Immature natural killer cell (primary cell): ENCODE measurements around the gene FGFR3. TPM values are rescaled to one million over a fixed set of nuclear protein-coding genes. Genes with fewer than 3 reads are reported as not detected.

Experiments
- DNase-seq, 3 donors: peaks; one replicate each; pipeline ENCODE4 v3.0.0; 2022; ENCODE audit warnings: mixed read lengths in 1 of 3
- H3K27ac Mint-ChIP-seq, 6 donors: one replicate each; pipeline ENCODE4 v1.8.0; 2020; ENCODE audit warnings: mixed read lengths in 6 of 6, mild to moderate bottlenecking in 5 of 6, inconsistent platforms in 4 of 6, moderate library complexity in 3 of 6
- H3K27me3 Mint-ChIP-seq, 3 donors: one replicate each; pipeline ENCODE4 v1.8.0; 2020 to 2021; ENCODE audit warnings: low read depth in 3 of 3, mild to moderate bottlenecking in 3 of 3, mixed read lengths in 3 of 3, moderate library complexity in 3 of 3, inconsistent platforms in 1 of 3
- H3K36me3 Mint-ChIP-seq, 3 donors: one replicate each; pipeline ENCODE4 v1.8.0; 2020; ENCODE audit warnings: mixed read lengths in 3 of 3, inconsistent platforms in 2 of 3, mild to moderate bottlenecking in 2 of 3
- H3K4me1 Mint-ChIP-seq, 2 donors: one replicate each; pipeline ENCODE4 v1.8.0; 2020; ENCODE audit warnings: inconsistent platforms in 2 of 2, mild to moderate bottlenecking in 2 of 2, mixed read lengths in 2 of 2, moderate library complexity in 1 of 2
- H3K4me3 Mint-ChIP-seq, 5 donors: one replicate each; pipeline ENCODE4 v1.8.0; 2020; ENCODE audit warnings: mild to moderate bottlenecking in 5 of 5, mixed read lengths in 5 of 5, inconsistent platforms in 3 of 5, moderate library complexity in 3 of 5
- H3K9me3 Mint-ChIP-seq, 6 donors: one replicate each; pipeline ENCODE4 v1.8.0; 2020; ENCODE audit warnings: mild to moderate bottlenecking in 6 of 6, mixed read lengths in 6 of 6, inconsistent platforms in 4 of 6, moderate library complexity in 3 of 6
- polyA plus RNA-seq, 3 donors: library from polyadenylated mRNA; unstranded; fragments of 300-500 nt; fragmentation: Illumina TruSeq; gene quantifications; one replicate each; pipeline ENCODE4 v1.2.3, GENCODE V29; 2021

The FGFR3 gene
- polyA plus RNA-seq, 3 donors from 2014 or later: not detected

DNA sequence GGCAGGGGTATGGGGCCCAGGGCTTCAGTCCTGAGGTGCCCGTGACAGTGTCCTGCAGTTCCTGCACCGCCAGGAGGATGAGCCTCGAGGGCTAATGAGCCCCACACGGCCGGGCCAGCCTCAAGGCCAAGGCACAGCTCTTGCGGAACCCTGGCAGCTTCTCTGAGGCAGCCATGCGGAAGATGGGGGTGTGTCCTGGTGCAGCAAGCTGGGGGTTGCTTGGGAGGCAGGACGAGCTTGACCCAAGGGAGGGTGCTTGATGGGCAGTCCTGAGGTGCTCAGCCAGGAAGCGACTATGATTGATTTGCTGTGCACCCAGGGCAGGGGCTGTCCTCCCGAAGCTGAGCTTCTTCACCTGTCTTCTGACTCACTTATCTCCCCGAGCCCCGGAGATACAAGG, 9.1 kb upstream of the FGFR3 start:
- no peak overlapping the region for H3K27ac Mint-ChIP-seq
- H3K4me1 Mint-ChIP-seq: no peaks in the 10 kb centered on the region
- H3K36me3 Mint-ChIP-seq: no peaks in the 10 kb centered on the region
- no peak overlapping the region for H3K4me3 Mint-ChIP-seq
- no peak for DNase-seq
- H3K9me3 Mint-ChIP-seq: no peaks in the 10 kb centered on the region
- no peaks in the 10 kb centered on the region for H3K27me3 Mint-ChIP-seq

DNA sequence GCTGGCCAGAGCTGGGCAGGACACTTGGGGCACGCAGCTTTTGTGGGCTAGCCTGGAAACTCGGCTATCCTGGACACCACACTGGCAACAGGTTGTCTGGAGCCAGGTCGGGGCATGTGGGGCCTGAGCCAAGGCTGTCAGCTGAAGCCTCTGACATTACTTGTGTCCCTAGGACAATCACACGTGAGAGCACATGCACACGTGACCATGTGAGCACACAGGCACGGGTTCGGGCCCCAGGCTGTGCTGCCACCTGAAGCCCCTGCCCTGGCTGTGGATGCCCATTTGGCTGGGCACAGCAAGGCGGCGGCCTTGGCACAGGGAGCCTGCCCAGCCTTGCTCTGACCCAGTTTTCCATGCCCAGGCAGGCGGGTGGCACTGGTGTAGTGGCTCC, 8.7 kb upstream of the FGFR3 start:
- no peak overlapping the region for H3K4me3 Mint-ChIP-seq
- no peaks in the 10 kb centered on the region for H3K27me3 Mint-ChIP-seq
- DNase-seq: no peak
- H3K4me1 Mint-ChIP-seq: no peaks in the 10 kb centered on the region
- H3K27ac Mint-ChIP-seq: no peak overlapping the region
- H3K9me3 Mint-ChIP-seq: no peaks in the 10 kb centered on the region
- H3K36me3 Mint-ChIP-seq: no peaks in the 10 kb centered on the region

DNA sequence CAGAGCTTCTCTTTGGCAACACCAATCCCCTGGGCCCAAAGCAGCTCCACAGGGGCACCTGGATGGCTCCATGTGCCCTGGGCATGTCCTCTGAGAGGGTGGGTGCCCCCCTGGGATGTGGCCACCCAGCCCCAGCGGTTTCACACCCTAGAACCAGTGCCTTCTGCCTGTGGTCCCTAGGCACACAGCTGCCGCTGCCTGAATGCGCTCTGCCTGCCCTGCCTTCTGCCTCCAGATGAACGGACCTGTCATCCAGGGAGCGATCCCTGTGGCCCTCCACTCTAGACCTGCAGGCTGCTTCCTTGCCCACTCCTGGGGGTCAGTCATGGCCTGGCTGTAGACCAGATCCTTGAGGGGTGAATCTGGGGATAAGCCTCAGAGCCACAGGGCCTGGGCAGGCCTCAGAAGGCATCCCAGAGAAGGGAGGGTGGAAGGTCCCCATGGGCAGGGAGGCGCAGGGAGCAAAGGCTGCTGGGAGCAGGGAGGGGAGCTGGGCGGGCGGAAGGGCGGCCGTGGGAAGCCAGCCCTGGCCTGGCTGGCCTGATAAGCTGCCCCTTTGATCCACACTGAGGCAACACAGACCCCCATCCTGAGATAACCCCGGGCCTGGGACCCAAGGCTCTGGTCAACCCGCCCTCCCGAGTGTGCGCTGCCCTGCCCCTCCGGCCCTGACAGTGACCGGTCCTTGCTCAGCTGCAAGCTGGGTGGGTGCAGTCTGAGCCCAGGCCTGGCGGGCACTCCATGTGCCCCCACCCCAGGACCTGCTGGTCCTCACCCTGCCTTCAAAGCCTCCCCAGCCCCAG, 8.1 kb upstream of the FGFR3 start:
- Mint-ChIP-seq H3K36me3 (no peaks in the 10 kb centered on the region), H3K27me3 (no peaks in the 10 kb centered on the region), H3K9me3 (no peaks in the 10 kb centered on the region), H3K4me3 (no peak overlapping the region), H3K27ac (no peak overlapping the region), H3K4me1 (no peaks in the 10 kb centered on the region)
- no peak for DNase-seq

DNA sequence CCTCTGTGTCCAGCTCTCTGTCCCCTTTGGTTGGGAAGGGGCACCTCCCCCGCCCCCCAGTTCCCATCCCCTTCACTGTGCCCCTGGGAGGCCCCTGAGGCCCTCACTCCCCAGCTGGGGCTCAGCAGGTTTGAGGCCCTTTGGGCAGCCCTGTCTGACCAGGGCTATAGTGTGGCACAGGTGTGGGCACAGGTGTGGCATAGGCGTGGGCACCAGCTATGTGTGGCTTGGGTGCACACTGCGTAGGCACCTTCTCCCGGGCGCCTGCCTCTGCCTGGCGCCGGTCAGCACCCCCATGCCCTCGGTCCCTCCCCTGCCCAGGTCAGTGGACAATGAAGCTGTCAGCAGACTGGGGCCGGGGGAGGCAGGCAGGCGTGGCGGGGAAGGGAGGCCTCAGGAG, 7.5 kb upstream of the FGFR3 start:
- no peaks in the 10 kb centered on the region for H3K4me1 Mint-ChIP-seq
- DNase-seq: no peak
- no peaks in the 10 kb centered on the region for H3K27me3 Mint-ChIP-seq
- no peaks in the 10 kb centered on the region for H3K36me3 Mint-ChIP-seq
- H3K4me3 Mint-ChIP-seq: no peak overlapping the region
- H3K9me3 Mint-ChIP-seq: no peaks in the 10 kb centered on the region
- no peak overlapping the region for H3K27ac Mint-ChIP-seq

DNA sequence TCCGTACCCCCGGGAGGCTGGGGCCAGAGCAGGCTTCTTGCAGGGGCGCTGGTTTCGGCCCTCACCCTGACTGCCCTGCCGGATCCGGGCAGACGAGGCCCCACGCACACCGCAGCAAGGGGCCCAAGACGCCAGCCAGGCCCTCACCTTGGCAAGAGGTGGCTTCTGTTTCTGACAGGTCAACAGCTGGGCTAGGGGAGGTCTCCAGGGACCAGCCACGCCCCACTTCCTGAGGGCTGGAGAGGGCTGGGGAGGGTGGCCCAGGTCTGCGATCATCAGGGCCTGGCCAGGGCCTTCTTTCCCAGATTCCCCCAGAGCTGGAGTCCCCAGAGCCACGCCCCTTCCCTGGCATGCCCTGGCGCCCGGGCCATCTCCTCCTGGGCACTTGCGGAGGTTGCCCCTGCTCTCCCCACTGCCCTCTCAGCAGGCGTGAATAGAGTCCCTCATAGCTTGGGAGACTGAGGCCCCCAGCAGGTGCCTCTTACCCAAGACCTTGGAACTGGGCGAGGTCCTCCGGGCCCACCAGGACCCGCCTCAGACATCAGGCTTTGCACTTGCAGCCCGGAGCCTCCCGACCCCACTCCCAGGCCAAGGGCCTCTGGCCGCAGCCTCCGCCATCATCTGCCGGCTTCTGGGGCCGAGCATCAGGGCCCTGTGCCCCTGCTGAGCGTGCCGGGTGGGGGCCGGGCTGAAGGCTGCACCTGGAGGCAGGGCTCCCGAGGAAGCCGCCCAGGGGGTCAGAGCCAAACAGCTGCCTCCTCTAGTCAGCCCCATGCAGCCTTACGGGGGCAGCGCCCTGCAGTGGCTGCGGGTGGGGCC, 6.3 kb upstream of the FGFR3 start:
- H3K4me3 Mint-ChIP-seq: no peak overlapping the region
- H3K4me1 Mint-ChIP-seq: no peaks in the 10 kb centered on the region
- H3K27me3 Mint-ChIP-seq: peaks cover 0 to 5% (median 4%) of the 10 kb centered on the region in 3 donors
- no peak for DNase-seq
- H3K27ac Mint-ChIP-seq: no peak overlapping the region
- H3K9me3 Mint-ChIP-seq: no peaks in the 10 kb centered on the region
- no peaks in the 10 kb centered on the region for H3K36me3 Mint-ChIP-seq

DNA sequence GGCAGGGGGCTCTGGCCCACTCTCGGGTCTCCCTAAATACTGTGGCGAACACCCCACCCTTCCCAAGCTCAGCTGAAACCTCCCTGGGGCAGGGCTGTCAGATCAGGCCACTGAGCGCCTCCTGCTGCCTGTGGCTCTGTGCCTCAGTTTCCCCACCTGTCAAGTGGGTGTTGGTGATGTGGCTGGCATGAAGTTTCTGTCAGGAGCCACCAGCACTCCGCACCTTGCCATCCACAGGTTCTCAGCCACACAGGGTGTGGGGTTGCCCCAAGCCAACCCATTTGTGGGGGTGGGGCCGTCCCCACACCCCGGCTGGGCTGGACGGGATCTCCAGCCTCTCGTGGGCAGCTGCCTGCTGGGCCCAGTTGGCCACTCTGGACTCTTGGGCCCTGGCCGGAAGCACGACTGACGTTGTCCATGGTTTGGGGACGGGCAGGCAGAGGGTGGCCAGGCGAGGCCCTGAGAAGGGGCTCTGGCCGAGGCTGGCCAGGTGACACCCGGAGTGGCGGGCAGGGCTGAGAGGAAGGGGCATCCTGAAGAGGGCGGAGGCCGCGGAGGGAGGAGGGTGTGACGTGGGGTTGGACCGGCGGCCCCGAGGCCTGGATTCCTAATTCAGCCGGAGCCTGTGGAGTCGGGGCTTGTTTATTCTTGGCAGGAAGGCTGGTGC, 5.5 kb upstream of the FGFR3 start:
- no peak for DNase-seq
- Mint-ChIP-seq H3K36me3 (no peaks in the 10 kb centered on the region), H3K4me1 (no peaks in the 10 kb centered on the region), H3K27me3 (peaks cover 0 to 6% (median 5%) of the 10 kb centered on the region in 3 donors), H3K4me3 (no peak overlapping the region), H3K9me3 (no peaks in the 10 kb centered on the region), H3K27ac (no peak overlapping the region)

DNA sequence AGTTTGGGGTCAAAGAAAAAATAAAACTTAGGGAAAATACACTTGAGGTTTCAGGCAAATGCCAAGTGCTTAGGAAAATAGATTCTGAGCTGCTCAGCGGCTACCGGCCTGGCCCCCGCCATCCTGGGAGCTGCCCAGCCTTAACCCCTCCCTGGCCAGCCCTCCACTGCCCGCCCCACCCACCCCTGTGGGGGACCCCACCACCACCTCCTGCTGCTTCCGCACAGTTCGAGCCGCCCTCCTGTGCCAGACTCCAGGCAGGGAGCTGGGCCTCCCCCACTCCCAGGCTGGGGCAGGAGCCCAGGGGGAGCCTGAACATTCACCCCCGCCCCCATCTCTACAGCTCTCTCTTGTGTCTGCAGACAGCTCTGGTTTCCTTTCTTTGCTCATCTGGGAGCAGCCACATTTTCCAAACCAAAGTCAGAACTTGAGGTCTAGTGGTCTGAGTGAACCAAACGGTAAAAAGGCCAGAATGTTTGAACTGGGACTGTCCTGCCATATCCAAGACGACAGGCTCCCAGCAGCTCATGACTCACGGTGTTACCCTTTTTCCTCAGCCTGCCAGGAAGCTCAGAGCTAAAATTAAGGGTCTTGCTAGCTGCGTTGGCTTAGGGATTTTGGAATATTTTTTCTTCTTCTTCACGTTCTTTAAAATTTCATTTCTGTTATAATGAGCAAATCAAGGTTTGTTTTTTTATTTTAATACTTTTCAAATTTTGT, 4.7 kb upstream of the FGFR3 start:
- Mint-ChIP-seq H3K27me3 (peaks cover 0 to 6% (median 5%) of the 10 kb centered on the region in 3 donors), H3K4me3 (no peak overlapping the region), H3K4me1 (no peaks in the 10 kb centered on the region), H3K9me3 (no peaks in the 10 kb centered on the region), H3K36me3 (no peaks in the 10 kb centered on the region), H3K27ac (no peak overlapping the region)
- DNase-seq: no peak

DNA sequence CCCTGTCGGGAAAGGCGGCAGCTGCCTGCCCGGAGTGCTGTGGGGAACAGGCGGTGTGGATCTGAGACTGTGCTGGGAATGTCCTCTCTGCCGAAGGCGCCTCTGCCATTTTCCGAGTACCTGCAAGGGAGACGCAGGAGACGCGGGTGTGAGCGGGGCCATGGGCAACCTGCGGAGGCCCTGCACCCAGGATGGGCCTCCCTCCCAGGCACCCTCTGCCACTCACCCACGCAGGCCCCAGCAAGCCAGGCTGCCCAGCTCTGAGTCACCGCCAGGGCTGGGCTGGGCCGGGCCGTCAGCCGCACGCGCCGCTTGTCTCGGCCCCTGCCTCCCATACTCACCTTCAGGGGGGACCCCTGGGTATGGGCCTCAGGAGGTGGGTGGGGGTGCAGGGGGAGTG, 3.5 kb upstream of the FGFR3 start:
- H3K36me3 Mint-ChIP-seq: no peaks in the 10 kb centered on the region

DNA sequence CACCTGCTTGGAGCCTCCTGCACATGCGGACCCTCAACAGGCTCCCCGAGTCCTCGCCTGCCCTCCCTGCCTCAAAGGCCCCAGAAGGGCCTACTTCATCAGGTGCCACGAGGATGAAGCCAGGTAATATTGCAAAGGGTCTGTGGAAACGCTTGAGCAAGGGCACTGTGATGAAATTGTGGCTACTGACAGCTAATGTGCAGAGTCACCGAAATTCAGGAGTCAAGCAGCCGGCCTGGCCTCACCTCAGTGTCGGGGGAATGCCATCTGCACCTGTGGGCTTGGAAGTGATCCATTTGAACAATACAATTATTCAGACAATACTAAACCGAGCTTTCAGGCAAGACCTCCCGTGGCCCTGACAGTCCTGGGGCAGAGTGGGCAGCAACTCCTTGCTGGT, 3.1 kb upstream of the FGFR3 start:
- Mint-ChIP-seq H3K4me3 (no peak overlapping the region), H3K27me3 (peaks cover 0 to 7% (median 5%) of the 10 kb centered on the region in 3 donors), H3K4me1 (no peaks in the 10 kb centered on the region), H3K9me3 (no peaks in the 10 kb centered on the region), H3K36me3 (no peaks in the 10 kb centered on the region), H3K27ac (no peak overlapping the region)
- DNase-seq: no peak

More for the DNA sequence above, 3.5 kb upstream of the FGFR3 start:
- no peak for DNase-seq
- no peaks in the 10 kb centered on the region for H3K4me1 Mint-ChIP-seq
- H3K27ac Mint-ChIP-seq: no peak overlapping the region
- H3K9me3 Mint-ChIP-seq: no peaks in the 10 kb centered on the region
- H3K27me3 Mint-ChIP-seq: peaks cover 0 to 6% (median 5%) of the 10 kb centered on the region in 3 donors
- no peak overlapping the region for H3K4me3 Mint-ChIP-seq

DNA sequence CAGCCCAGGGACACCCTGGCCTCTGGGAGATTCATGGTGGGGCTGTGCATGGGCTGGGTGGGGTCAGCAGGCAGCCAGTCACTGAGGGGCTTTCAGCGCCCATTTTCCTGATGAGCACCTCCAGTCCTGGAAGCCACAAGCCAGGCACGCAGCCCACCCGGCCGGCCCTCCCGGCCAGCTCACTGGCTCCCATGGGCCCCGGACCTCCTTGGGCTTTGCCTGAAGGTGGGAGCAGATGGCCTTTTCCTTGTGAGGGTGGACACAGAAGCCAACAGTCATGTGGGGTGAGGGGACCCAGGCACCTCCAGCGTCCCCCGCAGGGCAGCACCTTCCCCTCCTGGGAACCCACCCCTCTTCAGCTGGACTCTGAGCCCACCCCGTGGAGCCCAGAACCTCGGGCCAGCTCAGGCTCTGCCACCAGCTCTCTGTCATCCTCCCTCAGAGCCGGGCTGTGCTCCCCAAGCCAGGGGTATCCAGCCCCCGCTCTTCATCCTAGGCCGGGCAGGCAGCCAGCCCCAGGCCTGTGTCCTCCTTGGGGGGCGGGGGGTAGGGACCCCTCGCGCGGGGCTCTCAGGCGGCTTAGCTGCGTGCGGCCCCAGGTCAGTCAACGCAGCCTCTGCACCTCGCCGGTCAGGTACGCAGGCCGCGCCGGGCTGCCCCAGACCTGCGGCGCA, 798 bp upstream of the FGFR3 start:
- DNase-seq: no peak
- Mint-ChIP-seq H3K27ac (no peak overlapping the region), H3K9me3 (peaks cover 0 to 2% (median 0%) of the 10 kb centered on the region in 6 donors), H3K36me3 (no peaks in the 10 kb centered on the region), H3K4me3 (peak overlapping the region in 4 of 5 donors; percentile 54 to 64 (median 58)), H3K27me3 (peaks cover 0 to 13% (median 8%) of the 10 kb centered on the region in 3 donors), H3K4me1 (peaks cover 0 to 1% of the 10 kb centered on the region in 2 donors)

DNA sequence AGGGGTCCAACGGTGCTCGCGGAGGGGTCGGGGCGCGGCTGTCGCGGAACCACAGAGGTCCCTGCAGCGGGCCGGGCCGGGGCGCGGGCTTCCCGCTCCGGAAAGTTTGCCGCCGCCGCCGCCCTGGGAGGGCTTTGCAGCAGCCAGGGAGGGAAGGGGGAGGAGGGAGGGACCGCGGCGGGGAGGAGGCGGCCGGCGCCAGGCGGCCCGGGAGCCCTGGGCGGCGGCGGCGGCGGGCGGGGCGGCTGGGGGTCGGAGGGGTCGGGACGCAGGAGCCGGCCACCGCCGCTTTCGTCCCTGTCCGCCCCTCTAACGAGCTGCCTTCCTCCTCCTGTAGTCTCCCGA, 375 bp downstream of the FGFR3 start:
- DNase-seq: no peak
- Mint-ChIP-seq H3K27ac (no peak overlapping the region), H3K4me3 (no peak overlapping the region), H3K9me3 (peaks cover 0 to 2% (median 0%) of the 10 kb centered on the region in 6 donors), H3K27me3 (peaks cover under 1 to 13% (median 8%) of the 10 kb centered on the region in 3 donors), H3K4me1 (peaks cover 0 to 1% of the 10 kb centered on the region in 2 donors), H3K36me3 (no peaks in the 10 kb centered on the region)

DNA sequence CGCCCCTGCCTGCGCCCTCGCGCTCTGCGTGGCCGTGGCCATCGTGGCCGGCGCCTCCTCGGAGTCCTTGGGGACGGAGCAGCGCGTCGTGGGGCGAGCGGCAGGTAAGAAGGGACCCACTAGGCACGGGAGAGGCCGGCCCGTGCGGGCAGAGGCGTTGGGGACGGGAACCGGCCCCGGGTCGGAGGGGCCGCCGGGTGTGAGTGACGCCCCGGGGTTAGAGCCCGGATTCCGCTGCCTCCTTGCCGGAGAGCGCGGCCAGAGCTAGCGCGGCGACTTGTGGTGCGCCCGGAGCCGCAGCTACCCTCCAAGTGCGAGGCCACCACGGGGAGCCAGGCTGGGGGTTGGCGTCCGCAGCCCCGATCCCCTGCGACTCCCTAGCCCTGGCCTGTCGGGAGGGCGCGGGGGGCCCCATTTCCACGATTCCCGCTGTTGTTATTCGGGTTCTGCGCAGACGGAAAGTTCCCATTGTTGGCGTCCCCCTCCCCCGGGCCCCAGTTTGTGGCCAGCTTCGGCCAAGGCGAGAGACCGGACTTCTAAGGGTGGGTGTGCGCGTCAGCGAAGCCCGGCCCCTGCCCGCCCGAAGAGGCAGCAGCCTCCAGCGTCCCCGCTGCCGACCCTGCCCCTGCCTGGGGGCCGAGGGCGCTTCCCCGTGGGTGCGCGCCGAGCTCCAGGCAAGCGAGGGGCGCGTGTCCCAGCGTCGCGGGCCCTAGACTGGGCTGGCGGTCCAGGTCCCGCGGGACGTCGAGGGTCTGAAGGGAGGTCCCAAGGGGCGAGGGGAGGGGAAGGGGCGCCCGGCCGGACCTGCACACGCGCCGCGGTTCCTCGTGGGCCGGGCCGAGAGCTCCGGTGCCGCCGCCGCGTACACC, 1.1 kb downstream of the FGFR3 start:
- Mint-ChIP-seq H3K4me1 (peaks cover 0 to 1% of the 10 kb centered on the region in 2 donors), H3K9me3 (peaks cover 0 to 2% (median 0%) of the 10 kb centered on the region in 6 donors), H3K27me3 (peaks cover 1 to 13% (median 8%) of the 10 kb centered on the region in 3 donors), H3K4me3 (no peak overlapping the region), H3K27ac (no peak overlapping the region), H3K36me3 (no peaks in the 10 kb centered on the region)
- DNase-seq: no peak
